ENCODE results near the gene HRH3.

GRCh38 chr20:62237514-62237800, 17.4 kb upstream of the HRH3 start:
- TF ChIP-seq, protein P1, sequence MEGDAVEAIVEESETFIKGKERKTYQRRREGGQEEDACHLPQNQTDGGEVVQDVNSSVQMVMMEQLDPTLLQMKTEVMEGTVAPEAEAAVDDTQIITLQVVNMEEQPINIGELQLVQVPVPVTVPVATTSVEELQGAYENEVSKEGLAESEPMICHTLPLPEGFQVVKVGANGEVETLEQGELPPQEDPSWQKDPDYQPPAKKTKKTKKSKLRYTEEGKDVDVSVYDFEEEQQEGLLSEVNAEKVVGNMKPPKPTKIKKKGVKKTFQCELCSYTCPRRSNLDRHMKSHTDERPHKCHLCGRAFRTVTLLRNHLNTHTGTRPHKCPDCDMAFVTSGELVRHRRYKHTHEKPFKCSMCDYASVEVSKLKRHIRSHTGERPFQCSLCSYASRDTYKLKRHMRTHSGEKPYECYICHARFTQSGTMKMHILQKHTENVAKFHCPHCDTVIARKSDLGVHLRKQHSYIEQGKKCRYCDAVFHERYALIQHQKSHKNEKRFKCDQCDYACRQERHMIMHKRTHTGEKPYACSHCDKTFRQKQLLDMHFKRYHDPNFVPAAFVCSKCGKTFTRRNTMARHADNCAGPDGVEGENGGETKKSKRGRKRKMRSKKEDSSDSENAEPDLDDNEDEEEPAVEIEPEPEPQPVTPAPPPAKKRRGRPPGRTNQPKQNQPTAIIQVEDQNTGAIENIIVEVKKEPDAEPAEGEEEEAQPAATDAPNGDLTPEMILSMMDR (IDR thresholded peaks at IDR 0.05) = no peak
- no peak for TF ChIP-seq EZH2 (IDR thresholded peaks at IDR 0.05; ENCODE audit: borderline replicate concordance, insufficient read depth, low read depth, low read length, poor library complexity, severe bottlenecking)

All from B cell (primary cell).